ENCODE results near the gene XIRP1.
"Not testable (repeated sequence)": the region's sequence is repeated elsewhere in the genome, so short reads cannot be mapped to it uniquely, and the experiment has no call there.

Gene XIRP1

GRCh38 chr3:39180183-39180545 is 12.2 kb downstream of the XIRP1 start:
- Histone ChIP-seq H3K4me2 (peak overlapping the region; percentile 89 to 100 (median 97)), H3K9ac (peak overlapping the region; percentile 39 to 67 (median 53); a peak in 20 of 22 replicates), H4K20me1 (no peaks in the 10 kb centered on the region; a peak in 2 of 22 replicates)

GRCh38 chr3:39178553-39178952 is 13.8 kb downstream of the XIRP1 start:
- Histone ChIP-seq H3K9ac (peak overlapping the region; percentile 64 to 82 (median 77); a peak in 21 of 22 replicates), H3K4me2 (peak overlapping the region; percentile 89 to 100 (median 97)), H3K4me3 (peak overlapping the region in 9 of 10 experiments; percentile 33 to 69 (median 59); a peak in 18 of 20 replicates), H3K27ac (peak overlapping the region in 10 of 11 experiments; percentile 63 to 88 (median 78); a peak in 19 of 22 replicates), H3K4me1 (peaks cover 38 to 57% (median 52%) of the 10 kb centered on the region in 10 experiments), H3K27me3 (no peaks in the 10 kb centered on the region), H3K9me3 (replicated peaks in 1 of 11) (peaks cover 0 to 6% (median 0%) of the 10 kb centered on the region in 11 experiments; a peak in 4 of 22 replicates), H4K20me1 (no peaks in the 10 kb centered on the region; a peak in 2 of 22 replicates), H3K36me3 (no peaks in the 10 kb centered on the region)
- no peak for TF ChIP-seq Cebpa-rat (IDR thresholded peaks at IDR 0.05)

More at GRCh38 chr3:39180183-39180545, 12.2 kb downstream of the XIRP1 start:
- Histone ChIP-seq H3K4me1 (peaks cover 45 to 71% (median 62%) of the 10 kb centered on the region in 10 experiments), H3K36me3 (no peaks in the 10 kb centered on the region), H3K9me3 (replicated peaks in 1 of 11) (no peaks in the 10 kb centered on the region), H3K27ac (peak overlapping the region in 3 of 11 experiments; percentile 5 to 62 (median 23); a peak in 4 of 22 replicates), H3K4me3 (peak overlapping the region; percentile 40 to 68 (median 58)), H3K27me3 (no peaks in the 10 kb centered on the region)
- no peak for TF ChIP-seq Cebpa-rat (IDR thresholded peaks at IDR 0.05)

- Histone ChIP-seq H3K9ac (peak overlapping the region; percentile 64 to 82 (median 77); a peak in 21 of 22 replicates), H3K27me3 (no peaks in the 10 kb centered on the region), H4K20me1 (no peaks in the 10 kb centered on the region; a peak in 1 of 22 replicates), H3K4me2 (peak overlapping the region; percentile 89 to 100 (median 97)), H3K27ac (peak overlapping the region; percentile 63 to 88 (median 75)), H3K9me3 (replicated peaks in 1 of 11) (peaks cover 0 to 6% (median 0%) of the 10 kb centered on the region in 11 experiments; a peak in 4 of 22 replicates), H3K36me3 (no peaks in the 10 kb centered on the region), H3K4me3 (peak overlapping the region; percentile 33 to 69 (median 58)), H3K4me1 (peaks cover 38 to 56% (median 46%) of the 10 kb centered on the region in 10 experiments)
- no peak for TF ChIP-seq Cebpa-rat (IDR thresholded peaks at IDR 0.05)
These were observed 14.6 kb downstream of the XIRP1 start for GRCh38 chr3:39177708-39178332.

GRCh38 chr3:39176025-39176714 is 16.2 kb downstream of the XIRP1 start:
- Histone ChIP-seq H3K27me3 (no peaks in the 10 kb centered on the region), H4K20me1 (no peaks in the 10 kb centered on the region; a peak in 1 of 22 replicates), H3K4me2 (peak overlapping the region in 3 of 11 experiments; percentile 72 to 81 (median 76); a peak in 6 of 22 replicates), H3K9ac (0 out of 22 replicates have a peak overlapping the region, but pooled peaks of 1 of the 11 experiments have one; percentile 76), H3K4me3 (no peak overlapping the region), H3K9me3 (replicated peaks in 1 of 11) (peaks cover 0 to 6% (median 0%) of the 10 kb centered on the region in 11 experiments; a peak in 4 of 22 replicates), H3K36me3 (no peaks in the 10 kb centered on the region), H3K4me1 (peaks cover 36 to 54% (median 40%) of the 10 kb centered on the region in 10 experiments), H3K27ac (peak overlapping the region in 4 of 11 experiments; percentile 19 to 88 (median 78); a peak in 6 of 22 replicates)
- TF ChIP-seq Cebpa-rat (IDR thresholded peaks at IDR 0.05): no peak

DNA sequence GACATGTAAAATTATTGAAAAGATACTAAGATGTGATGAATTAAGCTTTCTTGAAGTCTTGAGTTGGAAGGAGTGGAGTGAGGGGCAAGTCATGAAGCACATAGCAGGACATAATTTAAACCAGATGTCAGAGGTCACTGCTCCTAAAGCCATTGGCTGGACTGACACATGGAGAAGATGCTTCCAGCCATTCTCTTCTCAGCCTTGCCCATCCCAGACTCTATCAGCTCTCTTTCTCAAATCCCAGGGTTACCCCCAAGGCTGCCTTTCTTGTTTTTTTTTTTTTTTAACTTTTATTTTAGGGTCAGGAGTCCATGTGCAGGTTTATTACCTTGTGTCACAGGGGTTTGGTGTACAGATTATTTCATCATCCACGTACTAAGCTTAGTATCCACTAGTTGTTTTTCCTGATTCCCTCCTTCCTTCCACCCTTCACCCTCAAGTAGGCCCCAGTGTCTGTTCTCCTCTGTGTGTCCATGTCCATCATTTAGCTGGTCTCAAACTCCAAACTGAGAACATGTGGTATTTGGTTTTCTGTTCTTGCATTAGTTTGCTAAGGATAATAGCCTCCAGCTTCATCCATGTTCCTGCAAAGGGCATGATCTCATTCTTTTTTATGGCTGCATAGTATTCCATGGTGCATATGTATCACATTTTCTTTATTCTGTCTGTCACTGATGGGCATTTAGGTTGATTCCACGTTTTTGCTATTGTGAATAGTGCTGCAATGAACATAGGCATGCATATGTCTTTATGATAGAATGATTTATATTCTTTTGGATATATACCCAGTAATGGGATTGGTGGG is 18.9 kb downstream of the XIRP1 start:
- H3K27me3 ChIP-seq: no peaks in the 10 kb centered on the region
- no peak overlapping the region for H3K9ac ChIP-seq
- H3K36me3 ChIP-seq: no peaks in the 10 kb centered on the region
- H3K4me1 ChIP-seq: peaks cover 11 to 45% (median 17%) of the 10 kb centered on the region in 10 experiments
- no peak for TF ChIP-seq Cebpa-rat (IDR thresholded peaks at IDR 0.05)
- H3K9me3 ChIP-seq (replicated peaks in 1 of 11): peaks cover 0 to 6% (median 0%) of the 10 kb centered on the region in 11 experiments; a peak in 4 of 22 replicates
- H3K4me3 ChIP-seq: no peak overlapping the region
- H4K20me1 ChIP-seq: no peaks in the 10 kb centered on the region
- no peak overlapping the region for H3K27ac ChIP-seq
- no peak overlapping the region for H3K4me2 ChIP-seq

GRCh38 chr3:39171860-39172259 is 20.5 kb downstream of the XIRP1 start:
- H3K27ac ChIP-seq: no peak overlapping the region
- no peaks in the 10 kb centered on the region for H3K27me3 ChIP-seq
- no peak overlapping the region for H3K4me2 ChIP-seq
- H3K9ac ChIP-seq: no peak overlapping the region
- no peak for TF ChIP-seq Cebpa-rat (IDR thresholded peaks at IDR 0.05)
- H3K9me3 ChIP-seq (replicated peaks in 1 of 11): peaks cover 0 to 6% (median 0%) of the 10 kb centered on the region in 11 experiments; a peak in 4 of 22 replicates
- no peaks in the 10 kb centered on the region for H4K20me1 ChIP-seq
- H3K4me3 ChIP-seq: no peak overlapping the region
- H3K36me3 ChIP-seq: no peaks in the 10 kb centered on the region
- H3K4me1 ChIP-seq: peaks cover 0 to 50% (median 21%) of the 10 kb centered on the region in 10 experiments; a peak in 16 of 20 replicates

DNA sequence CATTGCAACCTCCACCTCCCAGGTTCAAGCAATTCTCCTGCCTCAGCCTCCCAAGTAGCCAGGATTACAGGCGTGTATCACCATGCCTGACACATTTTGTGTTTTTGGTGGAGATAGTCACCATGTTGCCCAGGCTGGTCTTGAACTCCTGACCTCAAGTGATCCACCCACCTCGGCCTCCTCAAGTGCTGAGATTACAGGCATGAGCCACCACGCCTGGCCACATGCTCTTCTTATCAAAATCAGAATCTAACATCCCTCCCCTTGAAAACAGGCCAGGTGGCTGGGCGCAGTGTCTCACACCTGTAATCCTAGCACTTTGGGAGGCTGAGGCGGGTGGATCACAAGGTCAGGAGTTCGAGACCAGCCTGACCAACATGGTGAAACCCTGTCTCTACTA is 21.5 kb downstream of the XIRP1 start:
- H3K4me1 ChIP-seq: peaks cover 0 to 50% (median 29%) of the 10 kb centered on the region in 10 experiments; a peak in 16 of 20 replicates
- not testable (repeated sequence) for H3K4me2 ChIP-seq; H3K4me3 ChIP-seq; H3K36me3 ChIP-seq; H4K20me1 ChIP-seq; H3K9ac ChIP-seq; H3K9me3 ChIP-seq (replicated peaks in 1 of 11); H3K27me3 ChIP-seq; H3K27ac ChIP-seq

DNA sequence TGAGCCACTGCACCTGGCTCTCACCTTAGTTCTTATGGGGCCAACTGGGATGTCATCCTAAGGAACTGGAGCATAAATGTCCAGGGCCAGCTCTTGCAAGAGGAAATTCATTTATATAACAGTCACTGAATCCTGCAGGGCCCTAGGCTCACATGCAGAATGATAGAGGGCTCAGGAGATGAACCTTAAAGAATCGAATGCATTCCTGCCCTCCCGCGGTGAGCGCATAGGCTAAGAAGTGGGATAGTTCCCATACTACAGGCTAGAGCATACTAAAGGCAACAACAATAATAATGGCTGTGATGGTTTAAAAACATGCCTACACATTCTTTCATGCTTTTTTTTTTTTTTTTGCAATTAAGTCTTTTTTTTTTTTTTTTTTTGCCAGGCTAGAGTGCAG is 21.9 kb downstream of the XIRP1 start:
- Histone ChIP-seq H3K9ac (no peak overlapping the region), H3K27me3 (no peaks in the 10 kb centered on the region), H3K9me3 (replicated peaks in 1 of 11) (peaks cover 0 to 6% (median 0%) of the 10 kb centered on the region in 11 experiments; a peak in 4 of 22 replicates), H3K4me3 (no peak overlapping the region), H3K4me2 (no peak overlapping the region), H4K20me1 (no peaks in the 10 kb centered on the region), H3K4me1 (peaks cover 0 to 54% (median 33%) of the 10 kb centered on the region in 10 experiments; a peak in 16 of 20 replicates), H3K36me3 (no peaks in the 10 kb centered on the region), H3K27ac (no peak overlapping the region)
- no peak for TF ChIP-seq Cebpa-rat (IDR thresholded peaks at IDR 0.05)

All from BLaER1 treated with 17β-estradiol and CSF1 and Interleukin-3, amounts not matched to agents 10 nM and 100 nM (cell line).